ENCODE results near the gene TGM4. TPM values are rescaled to one million over a fixed set of nuclear protein-coding genes. Genes with fewer than 3 reads are reported as not detected.

Gene TGM4
- total RNA-seq, 1 experiment from 2014 or later, result 0.61 TPM

DNA sequence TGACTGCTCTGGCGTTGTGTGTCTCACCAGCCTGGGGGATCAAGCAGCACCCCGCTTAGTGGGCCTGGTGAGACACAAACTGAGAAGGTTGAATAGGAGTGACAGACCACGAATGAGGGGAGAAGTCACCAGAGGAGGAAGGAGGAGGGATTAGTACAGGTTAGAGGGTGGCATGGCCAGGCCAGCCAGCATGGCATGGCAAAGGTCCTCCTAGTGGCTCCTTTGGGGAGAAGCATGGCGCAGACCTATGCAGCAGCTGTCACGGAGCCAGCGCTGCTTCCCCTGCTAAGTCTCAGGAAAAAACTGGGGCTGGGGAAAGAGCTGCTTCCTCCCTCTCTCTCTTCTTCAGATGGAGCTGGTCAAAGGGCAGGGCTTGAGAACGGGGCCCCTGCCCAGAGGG is 53.0 kb downstream of the TGM4 start:
- H3K9me3 ChIP-seq (ENCODE audit: insufficient read depth, low read depth), result no peaks in the 10 kb centered on the region
- DNase-seq, result no peak
- no peak overlapping the region for H3K4me2 ChIP-seq
- H3K27me3 ChIP-seq (ENCODE audit: insufficient read depth, low read depth), result no peaks in the 10 kb centered on the region
- no peaks in the 10 kb centered on the region for H3K9me2 ChIP-seq (ENCODE audit: insufficient read depth)
- no peaks in the 10 kb centered on the region for H3K79me2 ChIP-seq (ENCODE audit: low read depth)
- ChIA-PET CTCF (no interaction called here), POLR2A (ENCODE audit: unreplicated experiment) (no interaction called here)
- H3F3A ChIP-seq (ENCODE audit: insufficient read depth, low read depth), result no peaks in the 10 kb centered on the region
- H2AFZ ChIP-seq, result no peak overlapping the region
- intact Hi-C loops (cut with micrococcal nuclease; ENCODE audit: unreplicated experiment), result no loop called here
- TF ChIP-seq EZH2 (IDR thresholded peaks at IDR 0.05; ENCODE audit: low read depth), result no peak
- TF ChIP-seq, protein P1, sequence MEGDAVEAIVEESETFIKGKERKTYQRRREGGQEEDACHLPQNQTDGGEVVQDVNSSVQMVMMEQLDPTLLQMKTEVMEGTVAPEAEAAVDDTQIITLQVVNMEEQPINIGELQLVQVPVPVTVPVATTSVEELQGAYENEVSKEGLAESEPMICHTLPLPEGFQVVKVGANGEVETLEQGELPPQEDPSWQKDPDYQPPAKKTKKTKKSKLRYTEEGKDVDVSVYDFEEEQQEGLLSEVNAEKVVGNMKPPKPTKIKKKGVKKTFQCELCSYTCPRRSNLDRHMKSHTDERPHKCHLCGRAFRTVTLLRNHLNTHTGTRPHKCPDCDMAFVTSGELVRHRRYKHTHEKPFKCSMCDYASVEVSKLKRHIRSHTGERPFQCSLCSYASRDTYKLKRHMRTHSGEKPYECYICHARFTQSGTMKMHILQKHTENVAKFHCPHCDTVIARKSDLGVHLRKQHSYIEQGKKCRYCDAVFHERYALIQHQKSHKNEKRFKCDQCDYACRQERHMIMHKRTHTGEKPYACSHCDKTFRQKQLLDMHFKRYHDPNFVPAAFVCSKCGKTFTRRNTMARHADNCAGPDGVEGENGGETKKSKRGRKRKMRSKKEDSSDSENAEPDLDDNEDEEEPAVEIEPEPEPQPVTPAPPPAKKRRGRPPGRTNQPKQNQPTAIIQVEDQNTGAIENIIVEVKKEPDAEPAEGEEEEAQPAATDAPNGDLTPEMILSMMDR (conservative IDR thresholded peaks at IDR 0.05), result no peak
- no peak overlapping the region for H3K4me3 ChIP-seq
- H3K4me1 ChIP-seq (replicated peaks; ENCODE audit: insufficient read depth), result no peaks in the 10 kb centered on the region
- no peaks in the 10 kb centered on the region for H3K36me3 ChIP-seq (ENCODE audit: low read depth)
- H3K27ac ChIP-seq, result no peak overlapping the region
- no peaks in the 10 kb centered on the region for H4K20me1 ChIP-seq (ENCODE audit: insufficient read depth)
- BruUV-seq (replicated peaks), result no TSS peak

DNA sequence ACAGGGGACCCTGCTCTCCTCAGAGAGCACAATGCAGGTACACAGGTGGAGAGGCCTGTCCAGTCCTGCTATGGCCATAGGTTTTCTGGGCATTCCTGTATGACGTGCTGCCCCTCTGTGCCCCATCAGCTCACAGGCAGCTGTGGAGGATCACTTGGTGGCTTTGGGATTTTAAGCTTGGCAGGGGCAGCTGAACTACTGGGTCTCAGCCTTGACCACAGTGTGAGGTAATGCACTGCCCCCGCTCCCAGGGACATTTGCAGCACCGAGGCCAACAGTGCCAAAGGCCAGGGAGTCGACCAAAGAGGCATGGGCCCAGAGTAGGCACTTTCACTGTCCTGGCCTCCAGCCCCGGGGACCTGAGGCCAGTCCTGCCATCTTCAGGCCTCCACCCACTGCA is 55.4 kb downstream of the TGM4 start:
- H3K27me3 ChIP-seq (ENCODE audit: insufficient read depth, low read depth), result no peaks in the 10 kb centered on the region
- DNase-seq, result no peak
- BruUV-seq (replicated peaks), result no TSS peak
- ChIA-PET POLR2A (ENCODE audit: unreplicated experiment) (interaction anchor here (0.6 kb wide), 1 partner anchor 9 kb away, joined by 3 read pairs; no protein-coding TSS in a partner anchor), CTCF (no interaction called here)
- no peaks in the 10 kb centered on the region for H3F3A ChIP-seq (ENCODE audit: insufficient read depth, low read depth)
- no peak overlapping the region for H3K4me2 ChIP-seq
- H3K9me2 ChIP-seq (ENCODE audit: insufficient read depth), result no peaks in the 10 kb centered on the region
- H3K4me3 ChIP-seq, result no peak overlapping the region
- no peaks in the 10 kb centered on the region for H3K79me2 ChIP-seq (ENCODE audit: low read depth)
- no peak overlapping the region for H2AFZ ChIP-seq
- H3K27ac ChIP-seq, result no peak overlapping the region
- H3K9me3 ChIP-seq (ENCODE audit: insufficient read depth, low read depth), result no peaks in the 10 kb centered on the region
- H3K36me3 ChIP-seq (ENCODE audit: low read depth), result no peaks in the 10 kb centered on the region
- TF ChIP-seq, protein P1 (conservative IDR thresholded peaks at IDR 0.05), result no peak
- TF ChIP-seq EZH2 (IDR thresholded peaks at IDR 0.05; ENCODE audit: low read depth), result no peak
- no peaks in the 10 kb centered on the region for H3K4me1 ChIP-seq (replicated peaks; ENCODE audit: insufficient read depth)
- no peaks in the 10 kb centered on the region; the same call in 1 of the 2 replicates for H4K20me1 ChIP-seq (ENCODE audit: insufficient read depth)
- intact Hi-C loops (cut with micrococcal nuclease; ENCODE audit: unreplicated experiment), result no loop called here

DNA sequence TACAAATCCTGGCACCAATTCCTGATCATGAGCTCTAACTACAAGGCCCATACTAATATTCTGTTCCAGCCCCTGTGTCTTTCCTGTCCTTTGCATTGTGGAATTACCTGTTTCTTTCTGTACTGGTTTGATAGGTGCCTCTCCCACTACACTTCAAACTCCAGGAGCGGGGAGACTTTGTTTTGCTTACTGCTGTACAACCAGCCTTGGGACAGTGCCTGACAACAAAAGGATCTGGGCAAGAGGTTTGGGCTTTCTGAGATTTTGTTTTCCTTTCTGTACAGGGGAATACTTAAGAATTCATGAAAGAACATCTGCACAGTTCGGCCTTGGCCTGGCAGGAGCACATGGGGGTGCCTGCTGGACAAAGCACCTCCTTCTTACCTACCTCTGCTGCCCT is 56.5 kb downstream of the TGM4 start:
- intact Hi-C loops (cut with micrococcal nuclease; ENCODE audit: unreplicated experiment), result no loop called here
- Histone ChIP-seq H3K27me3 (ENCODE audit: insufficient read depth, low read depth) (no peaks in the 10 kb centered on the region), H3K4me3 (no peak overlapping the region), H3K79me2 (ENCODE audit: low read depth) (no peaks in the 10 kb centered on the region), H3F3A (ENCODE audit: insufficient read depth, low read depth) (no peaks in the 10 kb centered on the region), H2AFZ (no peak overlapping the region), H3K36me3 (ENCODE audit: low read depth) (no peaks in the 10 kb centered on the region), H3K9me2 (ENCODE audit: insufficient read depth) (no peaks in the 10 kb centered on the region), H3K4me2 (no peak overlapping the region), H3K4me1 (replicated peaks; ENCODE audit: insufficient read depth) (no peaks in the 10 kb centered on the region), H3K27ac (no peak overlapping the region), H3K9me3 (ENCODE audit: insufficient read depth, low read depth) (no peaks in the 10 kb centered on the region), H4K20me1 (ENCODE audit: insufficient read depth) (no peaks in the 10 kb centered on the region; the same call in 1 of the 2 replicates)
- ChIA-PET CTCF (no interaction called here), POLR2A (ENCODE audit: unreplicated experiment) (no interaction called here)
- no TSS peak for BruUV-seq (replicated peaks)
- no peak for DNase-seq
- no peak for TF ChIP-seq EZH2 (IDR thresholded peaks at IDR 0.05; ENCODE audit: low read depth)
- TF ChIP-seq, protein P1 (conservative IDR thresholded peaks at IDR 0.05), result no peak
